NAMALWA (cell line): ENCODE results near the gene SLC16A5.

ENCODE experiments used
- DNase-seq: peaks from one replicate; pipeline ENCODE4 v3.0.0-alpha.2; 2015; ENCODE audit warnings: low spot score

Gene SLC16A5

DNA sequence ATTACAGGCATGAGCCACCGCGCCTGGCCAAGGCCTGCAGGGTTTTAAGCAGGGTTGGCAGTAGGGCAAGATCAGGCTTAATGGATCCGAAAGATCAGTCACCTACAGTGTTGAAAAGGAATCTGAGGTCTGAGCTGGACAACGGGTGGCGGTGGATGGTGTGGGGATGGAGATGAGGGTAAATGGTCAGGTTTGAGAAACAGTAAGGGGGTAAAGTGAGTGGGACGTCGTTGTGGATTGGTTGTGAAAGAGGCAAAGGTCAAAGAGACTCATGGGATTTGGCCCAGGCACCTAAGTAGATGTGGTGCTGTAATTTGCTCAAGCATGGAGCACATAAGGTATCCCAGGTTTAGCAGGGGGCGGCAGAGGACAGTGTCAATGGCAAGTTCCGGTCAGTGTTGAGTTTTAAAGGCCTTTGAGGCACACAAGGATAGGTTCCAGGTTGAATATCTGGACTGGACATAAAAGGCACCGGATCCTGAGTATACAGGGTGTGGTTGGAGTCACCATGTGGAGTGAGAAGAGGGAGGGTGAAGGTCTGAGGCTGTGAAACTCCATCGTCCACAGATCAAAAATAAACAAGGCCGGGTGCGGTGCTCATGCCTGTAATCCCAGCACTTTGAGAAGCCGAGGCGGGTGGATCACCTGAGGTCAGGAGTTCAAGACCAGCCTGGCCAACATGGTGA, 1.1 kb upstream of the SLC16A5 start:
- DNase-seq: no peak

GRCh38 chr17:75087182-75087557, 584 bp upstream of the SLC16A5 start:
- DNase-seq: no peak

GRCh38 chr17:75088465-75089417, 987 bp downstream of the SLC16A5 start:
- no peak for DNase-seq

- no peak for DNase-seq
These were observed 3.4 kb downstream of the SLC16A5 start for GRCh38 chr17:75090871-75091854.

DNA sequence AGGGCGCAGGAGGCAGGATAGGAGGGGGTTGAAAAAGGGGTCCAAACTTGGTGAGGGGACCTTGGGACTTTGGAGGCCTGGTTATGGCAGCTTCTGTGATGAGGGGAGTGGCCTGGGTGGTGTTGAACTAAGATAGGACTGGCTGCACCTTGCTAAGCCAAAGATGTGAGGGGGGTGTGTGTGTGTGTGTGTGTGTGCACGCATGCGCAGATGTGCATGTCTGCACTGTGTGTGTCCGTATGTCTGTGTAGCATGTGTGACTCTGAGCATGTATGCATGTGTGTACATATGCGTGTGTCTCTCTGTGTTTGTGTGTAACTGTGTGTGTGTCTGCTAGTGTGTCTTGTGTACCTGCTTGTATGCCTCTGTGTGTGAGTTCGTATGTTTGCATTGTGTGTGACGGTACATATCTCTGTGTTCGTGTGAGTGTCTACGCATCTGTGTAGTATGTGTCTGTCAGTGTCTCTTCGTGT, 4.1 kb downstream of the SLC16A5 start:
- DNase-seq: no peak

DNA sequence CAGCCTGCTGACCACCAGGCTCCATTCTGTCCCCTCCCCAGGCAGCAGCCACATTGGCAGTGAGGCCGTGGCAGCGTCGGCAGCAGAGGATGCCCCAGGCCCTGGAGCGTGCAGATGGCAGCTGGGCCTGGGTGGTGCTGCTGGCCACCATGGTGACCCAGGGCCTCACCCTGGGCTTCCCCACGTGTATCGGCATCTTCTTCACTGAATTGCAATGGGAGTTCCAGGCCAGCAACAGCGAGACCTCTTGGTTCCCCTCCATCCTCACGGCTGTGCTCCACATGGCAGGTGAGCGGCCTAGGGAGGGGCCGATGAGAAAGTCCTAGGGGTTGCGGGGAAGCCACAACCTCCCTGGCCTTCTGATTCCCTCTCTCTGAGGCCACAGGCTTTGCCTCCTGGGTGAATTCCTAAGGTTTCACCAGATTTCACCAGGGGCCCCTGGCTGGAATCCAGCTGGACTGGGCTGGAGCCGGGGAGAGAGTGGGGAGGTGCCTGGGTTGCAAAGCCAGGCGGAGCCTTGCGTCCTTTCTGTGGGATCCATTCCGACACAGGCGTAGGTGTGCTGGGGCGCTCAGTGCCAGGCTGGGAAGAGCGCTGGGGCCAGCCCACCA, 5.9 kb downstream of the SLC16A5 start:
- DNase-seq: no peak

DNA sequence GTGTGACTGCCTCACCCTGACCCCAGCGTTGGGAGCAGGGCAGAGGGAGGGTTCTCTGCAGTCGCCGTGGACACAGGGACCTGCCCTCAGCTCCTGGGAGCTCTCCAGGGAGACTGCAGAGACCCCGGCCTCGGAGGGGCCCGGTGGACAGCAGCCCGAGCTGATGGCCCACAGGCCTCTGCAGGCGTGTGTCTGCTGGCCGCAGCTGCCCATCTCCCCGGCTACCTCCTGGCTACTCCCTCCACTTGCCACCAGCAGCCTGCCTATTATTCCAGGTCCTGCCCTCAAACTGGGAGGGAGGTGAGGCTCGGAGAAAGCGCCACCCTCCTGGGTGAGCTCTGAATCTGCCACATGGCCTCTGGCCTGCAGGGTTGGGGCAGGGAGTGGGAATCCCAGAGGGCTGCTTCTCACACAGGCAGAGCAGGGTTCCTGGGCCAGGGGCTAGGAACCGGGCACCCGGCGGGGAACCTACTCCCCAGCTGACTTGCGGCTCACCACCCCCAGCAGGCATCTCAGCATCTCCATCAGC, 7.2 kb downstream of the SLC16A5 start:
- no peak for DNase-seq

- DNase-seq: no peak
These were observed 8.4 kb downstream of the SLC16A5 start for GRCh38 chr17:75096082-75096625.

DNA sequence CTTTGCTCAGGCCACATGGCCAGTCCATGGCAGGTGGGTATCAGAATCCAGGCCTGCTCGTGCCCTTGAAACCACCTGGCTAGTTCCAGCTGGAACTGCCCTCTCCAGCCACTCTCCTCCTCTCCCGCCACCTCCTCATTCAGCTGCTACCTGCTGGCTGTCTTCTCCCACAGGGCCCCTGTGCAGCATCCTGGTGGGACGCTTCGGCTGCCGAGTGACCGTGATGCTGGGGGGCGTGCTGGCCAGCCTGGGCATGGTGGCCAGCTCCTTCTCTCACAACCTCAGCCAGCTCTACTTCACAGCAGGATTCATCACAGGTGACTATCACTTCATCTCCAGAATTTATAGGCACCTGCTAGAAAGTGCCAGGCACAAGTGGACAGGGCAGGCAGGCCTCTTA, 10.1 kb downstream of the SLC16A5 start:
- DNase-seq: no peak

GRCh38 chr17:75098861-75099260, 11.1 kb downstream of the SLC16A5 start:
- DNase-seq: no peak

DNA sequence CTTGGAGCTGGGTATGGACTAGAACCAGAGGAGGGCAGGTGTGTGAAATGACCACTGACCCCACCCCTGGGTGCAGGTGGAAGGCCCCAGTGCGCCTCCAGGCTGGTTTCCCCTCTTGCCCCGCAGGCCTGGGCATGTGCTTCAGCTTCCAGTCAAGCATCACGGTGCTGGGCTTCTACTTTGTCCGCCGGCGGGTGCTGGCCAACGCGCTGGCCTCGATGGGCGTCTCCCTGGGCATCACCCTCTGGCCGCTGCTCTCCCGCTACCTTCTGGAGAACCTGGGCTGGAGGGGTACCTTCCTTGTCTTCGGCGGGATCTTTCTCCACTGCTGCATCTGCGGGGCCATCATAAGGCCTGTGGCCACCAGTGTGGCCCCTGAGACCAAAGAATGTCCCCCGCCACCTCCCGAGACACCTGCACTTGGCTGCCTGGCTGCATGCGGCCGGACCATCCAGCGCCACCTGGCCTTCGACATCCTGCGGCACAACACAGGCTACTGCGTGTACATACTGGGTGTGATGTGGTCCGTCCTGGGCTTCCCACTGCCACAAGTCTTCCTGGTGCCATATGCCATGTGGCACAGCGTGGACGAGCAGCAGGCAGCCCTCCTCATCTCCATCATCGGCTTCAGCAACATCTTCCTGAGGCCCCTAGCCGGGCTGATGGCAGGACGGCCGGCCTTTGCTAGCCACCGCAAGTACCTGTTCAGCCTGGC, 12.3 kb downstream of the SLC16A5 start:
- DNase-seq: no peak

GRCh38 chr17:75102385-75102821, 14.6 kb downstream of the SLC16A5 start:
- DNase-seq: peak; percentile 78

GRCh38 chr17:75103601-75104554, 16.1 kb downstream of the SLC16A5 start:
- no peak for DNase-seq

- DNase-seq: peak; percentile 68
These were observed 17.6 kb downstream of the SLC16A5 start for GRCh38 chr17:75105126-75106080.

DNA sequence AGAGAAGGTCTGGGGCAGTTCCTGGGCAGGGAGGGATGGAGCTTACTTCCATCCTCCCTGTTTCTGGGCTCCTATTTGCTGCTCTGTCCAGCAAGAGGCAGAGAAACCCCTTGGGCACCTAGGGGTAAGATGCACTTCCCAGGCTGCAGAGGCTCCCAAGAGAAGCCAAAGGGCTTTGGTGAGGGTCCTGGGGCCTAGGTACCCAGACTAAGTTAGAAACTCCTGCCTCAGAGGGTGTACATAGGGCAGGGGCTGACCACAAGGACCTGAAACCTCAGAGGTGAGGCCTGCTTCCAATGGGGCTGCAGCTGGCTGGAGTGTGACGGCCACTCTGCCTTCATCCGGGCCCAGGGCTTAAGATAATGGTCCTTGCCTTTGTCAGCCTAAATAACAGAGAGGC, 20.4 kb downstream of the SLC16A5 start:
- no peak for DNase-seq

DNA sequence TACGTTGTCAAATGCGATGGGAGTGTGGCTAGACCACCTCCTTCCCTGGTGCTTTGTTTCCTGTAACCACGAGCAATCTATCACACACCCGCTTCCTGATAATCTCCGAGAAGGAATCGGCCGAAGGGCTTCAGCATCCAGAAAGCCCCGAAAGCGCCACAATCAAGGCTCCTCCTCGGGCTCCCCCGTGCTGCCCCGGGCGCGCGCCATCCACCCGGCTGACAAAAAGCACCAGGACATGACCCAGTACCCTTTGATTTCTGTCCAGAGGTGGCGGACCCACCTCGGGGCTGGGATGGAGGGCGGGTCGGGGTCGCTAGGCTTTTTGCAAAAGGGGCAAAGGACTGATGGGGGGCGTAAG, 21.3 kb downstream of the SLC16A5 start:
- DNase-seq: no peak

GRCh38 chr17:75109407-75110233, 21.9 kb downstream of the SLC16A5 start, which contains the start of gene ARMC7:
Gene ARMC7 (plus strand): TSS chr17:75109969. CDS start chr17:75110289, 320 bp downstream.
- DNase-seq: peak; percentile 91
